DMS 273 treated with DMSO at 0.1 percent for 48 hours (cell line): ENCODE measurements around the gene WNK3.
"Not testable (repeated sequence)": the region's sequence is repeated elsewhere in the genome, so short reads cannot be mapped to it uniquely, and the experiment has no call there.

ENCODE experiments used
- DNase-seq: peaks from one replicate; lab custom pipeline; 2025; lab: John Stamatoyannopoulos, UW

The WNK3 gene

DNA sequence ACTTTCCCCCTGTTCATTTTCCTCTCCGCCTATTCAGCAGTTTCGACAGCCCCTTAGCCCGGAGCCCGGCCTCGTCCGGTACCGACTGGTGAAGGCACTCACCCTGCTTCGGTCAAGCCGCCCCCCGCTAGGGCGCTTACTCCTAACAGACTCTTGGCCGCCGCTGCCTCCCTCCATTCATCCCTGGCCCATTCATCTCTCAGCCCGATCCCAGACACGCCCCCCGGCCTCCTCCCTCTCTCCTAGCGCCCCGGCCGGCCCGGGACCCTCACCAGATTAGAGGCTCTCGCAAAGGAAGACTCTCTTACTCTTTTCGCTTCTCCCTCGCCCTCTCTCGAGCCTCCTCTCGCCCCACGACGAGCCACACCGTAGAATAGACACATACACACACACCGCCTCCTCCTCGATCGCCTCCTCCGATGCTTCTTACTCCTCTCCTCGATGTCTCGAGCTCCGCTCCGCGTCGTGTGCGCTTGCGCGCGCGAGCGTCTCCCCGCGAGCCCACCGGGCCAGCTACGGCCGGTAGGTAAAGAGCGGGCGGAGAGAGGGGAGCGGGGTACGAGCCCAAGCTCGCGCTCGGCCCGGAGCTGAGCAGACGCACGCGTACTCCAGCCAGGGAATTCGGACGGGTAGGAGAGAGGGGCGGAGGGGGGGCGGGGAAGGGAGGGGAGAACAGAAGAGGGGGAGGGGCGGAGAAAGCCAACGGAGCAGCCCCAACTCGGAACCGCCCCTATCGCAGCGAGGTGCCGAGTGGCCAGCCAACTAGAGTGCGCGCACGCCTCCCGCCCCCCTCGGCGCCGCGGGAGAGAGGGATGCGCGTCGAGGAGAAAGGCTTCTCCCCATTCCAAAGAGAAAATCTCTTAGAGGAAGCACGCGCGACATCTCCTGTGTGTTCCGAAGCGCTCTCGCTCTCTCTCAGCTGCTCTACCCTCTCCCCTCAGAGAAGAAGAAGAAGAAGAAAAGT, at the start of gene WNK3:
Gene WNK3, minus strand, starts transcription at position 633 of the 964 bp plus-strand sequence.
- peak; percentile 56 for DNase-seq

GRCh38 chrX:54407266-54407665, 49.4 kb upstream of the WNK3 start:
- no peak for DNase-seq

- DNase-seq: no peak
Observed at GRCh38 chrX:54397113-54397512, 39.3 kb upstream of the WNK3 start.

DNA sequence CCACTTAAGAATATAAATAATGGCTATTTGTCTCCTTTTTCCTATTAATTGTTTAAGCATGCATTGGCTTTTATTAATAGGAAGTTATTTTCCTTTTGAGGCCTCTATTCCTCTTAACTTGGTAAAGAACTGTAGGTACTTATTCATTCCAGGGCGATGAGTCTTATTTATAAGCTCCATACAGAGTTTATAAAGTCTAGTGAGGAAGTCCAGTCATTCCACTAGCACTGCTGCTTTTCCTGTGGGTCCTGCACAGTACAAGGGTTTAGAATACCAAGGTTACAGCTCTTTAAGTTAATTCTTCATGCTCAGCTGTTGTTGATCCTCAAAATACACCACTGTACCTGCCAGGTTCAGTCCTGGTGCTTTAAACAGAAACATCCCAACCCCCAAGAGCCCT, 28.5 kb upstream of the WNK3 start:
- DNase-seq: no peak

- DNase-seq: not testable (repeated sequence)
Observed at GRCh38 chrX:54384661-54385060, 26.8 kb upstream of the WNK3 start.

GRCh38 chrX:54359408-54359807, 1.6 kb upstream of the WNK3 start:
- DNase-seq: no peak

DNA sequence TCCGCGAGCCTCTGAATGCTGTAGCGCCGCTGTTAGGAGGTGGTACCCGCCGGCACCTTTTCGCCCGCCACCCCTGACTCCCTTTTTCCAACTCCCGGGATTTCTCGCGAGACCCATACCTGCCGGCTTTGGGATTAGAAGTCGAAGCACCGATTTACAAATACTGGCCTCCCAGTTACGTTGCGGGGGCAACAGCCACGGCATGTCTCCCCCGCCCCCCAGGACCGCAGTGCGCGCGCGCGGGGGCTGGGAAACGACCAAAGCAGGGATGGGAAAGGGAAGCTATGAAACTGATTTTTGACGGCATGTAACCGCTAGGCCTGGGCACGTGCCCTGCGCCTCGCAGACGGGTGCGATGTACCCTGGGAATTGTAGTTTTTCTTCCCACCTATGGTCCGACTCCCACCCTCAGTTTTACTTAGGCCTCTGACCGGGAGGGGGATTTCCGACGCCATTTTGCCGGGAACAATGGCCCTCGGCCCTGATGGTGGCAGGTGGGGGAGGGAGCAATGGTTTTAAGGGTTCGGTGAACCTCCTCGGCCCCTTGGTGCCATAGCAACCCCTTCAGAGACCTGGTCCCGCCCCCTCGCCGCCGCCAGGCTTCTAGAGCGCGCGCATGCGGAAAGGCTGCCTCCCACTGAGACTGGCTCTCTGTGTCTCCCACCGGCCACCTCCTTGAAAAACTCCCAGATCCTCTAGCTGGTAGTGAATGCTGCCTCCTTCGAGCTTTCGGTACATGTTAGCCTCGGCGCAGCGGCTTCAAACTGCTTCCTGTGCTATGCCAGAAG, 772 bp upstream of the WNK3 start:
- peak; percentile 29 for DNase-seq

DNA sequence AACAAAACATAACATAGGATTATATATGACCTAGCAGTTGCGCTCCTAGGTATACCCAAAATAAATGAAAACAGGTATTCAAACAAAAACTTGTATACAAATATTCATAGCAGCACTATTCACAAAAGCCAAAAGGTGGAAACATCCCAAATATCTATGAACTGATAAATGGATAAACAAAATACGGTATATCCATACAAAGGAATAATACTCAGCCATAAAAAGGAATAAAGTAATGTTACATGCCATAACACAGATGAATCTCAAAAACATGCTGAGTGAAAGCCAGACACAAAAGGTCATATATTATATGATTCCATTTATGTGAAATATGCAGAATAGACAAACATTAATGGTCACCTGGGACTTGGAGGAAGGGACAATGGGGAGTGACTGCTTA, 5.2 kb downstream of the WNK3 start:
- no peak for DNase-seq

GRCh38 chrX:54337383-54337782, 20.5 kb downstream of the WNK3 start:
- not testable (repeated sequence) for DNase-seq

- no peak for DNase-seq
Observed at GRCh38 chrX:54325077-54325476, 32.8 kb downstream of the WNK3 start.

- no peak for DNase-seq
Observed at GRCh38 chrX:54320067-54320466, 37.8 kb downstream of the WNK3 start.

DNA sequence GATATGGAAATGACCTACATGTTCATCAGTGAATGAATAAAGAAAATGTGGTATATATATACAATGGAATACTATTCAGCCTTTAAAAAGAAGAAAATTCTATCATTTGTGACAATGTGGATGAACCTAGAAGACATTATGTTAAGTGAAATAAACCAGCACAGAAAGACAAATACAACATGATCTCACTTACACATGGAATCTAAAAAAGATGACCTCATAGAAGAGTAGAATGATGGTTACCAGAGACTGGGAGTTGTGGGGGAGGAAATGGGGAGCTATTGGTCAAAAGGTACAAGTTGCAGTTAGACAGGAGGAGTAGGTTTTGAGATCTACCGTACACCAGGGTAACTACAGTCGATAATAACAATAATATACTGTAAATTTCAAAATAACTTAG, 51.5 kb downstream of the WNK3 start:
- no peak for DNase-seq

- no peak for DNase-seq
Observed at GRCh38 chrX:54301516-54301915, 56.3 kb downstream of the WNK3 start.

GRCh38 chrX:54294306-54294705, 63.5 kb downstream of the WNK3 start:
- no peak for DNase-seq

GRCh38 chrX:54292755-54293154, 65.1 kb downstream of the WNK3 start:
- no peak for DNase-seq

DNA sequence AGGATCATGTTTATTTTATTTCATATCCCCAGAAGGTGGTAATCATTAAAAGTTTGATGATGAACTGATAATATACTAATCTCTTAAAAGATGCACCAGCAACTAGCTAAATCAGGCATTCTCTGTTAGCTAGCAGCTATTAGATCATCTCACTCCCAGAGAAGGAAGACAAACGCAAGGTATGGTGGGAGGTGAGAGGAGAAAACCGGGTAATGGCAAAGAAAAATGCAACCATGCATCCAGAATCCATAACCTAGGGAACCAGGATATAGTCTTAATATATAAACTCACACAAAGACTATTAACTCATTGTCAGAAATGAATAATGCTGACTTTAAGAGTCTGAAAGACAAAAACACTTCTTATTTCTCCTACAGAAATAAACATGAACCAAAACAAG, 66.1 kb downstream of the WNK3 start:
- DNase-seq: no peak

- DNase-seq: no peak
Observed at GRCh38 chrX:54288968-54289367, 68.9 kb downstream of the WNK3 start.

DNA sequence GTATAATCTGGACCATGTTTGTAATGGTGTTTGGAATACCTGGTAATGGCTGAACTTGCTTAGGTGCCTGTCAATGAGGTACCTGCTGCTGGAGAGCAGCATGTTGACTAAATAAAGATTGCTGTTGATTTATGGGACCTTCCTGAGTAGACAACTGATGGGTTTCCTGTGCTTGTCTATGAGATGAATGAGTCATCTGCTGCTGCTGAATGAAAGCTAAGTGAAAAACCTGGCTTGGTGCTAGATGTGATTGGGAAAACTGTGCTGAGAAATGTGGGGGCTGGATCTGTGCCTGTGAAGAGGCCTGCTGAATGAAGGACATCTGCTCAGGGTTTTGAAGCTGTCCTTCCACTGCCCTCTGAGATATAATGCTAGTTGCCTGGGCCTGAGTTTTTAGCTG, 69.6 kb downstream of the WNK3 start:
- no peak for DNase-seq

GRCh38 chrX:54281676-54282075, 76.2 kb downstream of the WNK3 start:
- no peak for DNase-seq

- no peak for DNase-seq
Observed at GRCh38 chrX:54280466-54280865, 77.4 kb downstream of the WNK3 start.

- no peak for DNase-seq
Observed at GRCh38 chrX:54271664-54272063, 86.2 kb downstream of the WNK3 start.

DNA sequence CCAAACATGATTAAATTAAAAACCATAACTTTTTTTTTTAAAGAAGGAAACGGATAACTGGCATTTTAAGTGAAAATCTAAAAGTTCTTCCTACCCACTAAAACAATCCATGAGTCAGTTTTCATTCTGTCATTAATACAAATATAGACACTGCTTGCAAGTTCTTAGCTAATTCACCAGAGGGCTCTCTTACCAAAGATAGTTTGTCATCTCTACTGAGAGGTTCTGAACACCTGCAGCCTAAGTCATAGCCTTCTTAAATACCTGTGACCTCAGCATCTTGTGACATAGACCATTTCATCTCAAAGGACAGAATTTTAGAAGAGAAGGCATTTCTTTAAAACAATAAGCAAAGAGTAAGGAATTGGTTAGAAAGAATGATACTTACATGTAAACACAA, 109.5 kb downstream of the WNK3 start:
- DNase-seq: no peak

- DNase-seq: no peak
Observed at GRCh38 chrX:54246866-54247265, 111.0 kb downstream of the WNK3 start.
